ENCODE results near the gene TMEM132E. TPM values are rescaled to one million over a fixed set of nuclear protein-coding genes. Genes with fewer than 3 reads are reported as not detected.

The TMEM132E gene
- polyA plus RNA-seq, 3 donors = 0.08 to 0.22 (median 0.21) TPM

- WGBS, 3 donors = 65 to 84% (median 75%) methylated on average over 3 of the region's 3 CpGs
- H3K27ac ChIP-seq (ENCODE audit: low read depth, low read length) = no peak overlapping the region
These were observed 92.9 kb downstream of the TMEM132E start for GRCh38 chr17:34672176-34672785.

- H3K27ac ChIP-seq (ENCODE audit: low read depth, low read length) = no peak overlapping the region
- 75 to 93% (median 86%) methylated on average over 2 of the region's 2 CpGs for WGBS, 3 donors
These were observed 94.1 kb downstream of the TMEM132E start for GRCh38 chr17:34673516-34673915.

- no peak overlapping the region for H3K27ac ChIP-seq (ENCODE audit: low read depth, low read length)
- 55 to 75% (median 70%) methylated on average over 7 of the region's 7 CpGs for WGBS, 3 donors
These were observed 94.9 kb downstream of the TMEM132E start for GRCh38 chr17:34673995-34674890.

GRCh38 chr17:34675143-34675542, 95.8 kb downstream of the TMEM132E start:
- no peak overlapping the region for H3K27ac ChIP-seq (ENCODE audit: low read depth, low read length)

- 68 to 78% (median 77%) methylated on average over 2 of the region's 2 CpGs for WGBS, 3 donors
- H3K27ac ChIP-seq (ENCODE audit: low read depth, low read length) = no peak overlapping the region
These were observed 96.2 kb downstream of the TMEM132E start for GRCh38 chr17:34675605-34676004.

GRCh38 chr17:34680151-34680550, 100.8 kb downstream of the TMEM132E start:
- WGBS, 3 donors = 54 to 70% (median 70%) methylated on average over 1 of the region's 1 CpG
- H3K27ac ChIP-seq (ENCODE audit: low read depth, low read length) = no peak overlapping the region

- WGBS, 3 donors = 74 to 84% (median 77%) methylated on average over 6 of the region's 6 CpGs
- no peak overlapping the region for H3K27ac ChIP-seq (ENCODE audit: low read depth, low read length)
These were observed 102.9 kb downstream of the TMEM132E start for GRCh38 chr17:34682305-34682704.

GRCh38 chr17:34683390-34683789, 104.0 kb downstream of the TMEM132E start:
- H3K27ac ChIP-seq (ENCODE audit: low read depth, low read length) = no peak overlapping the region
- 60 to 72% (median 65%) methylated on average over 2 of the region's 2 CpGs for WGBS, 3 donors

Other genes starting within 250 kb of the TMEM132E start
- 1 to 10 TPM in 2 of 3 donors, under 1 TPM in 1; 0.43 to 9.2 (median 6.8) TPM for gene CCL13, start 223.1 kb upstream of the TMEM132E start, polyA plus RNA-seq
- not detected for gene CCL1, start 216.3 kb upstream of the TMEM132E start, polyA plus RNA-seq